ENCODE measurements around the gene AUTS2.

GRCh38 chr7:70210936-70211310 is 612.6 kb downstream of the AUTS2 start:
- TF ChIP-seq EZH2 (IDR thresholded peaks at IDR 0.05; ENCODE audit: insufficient read depth, poor library complexity, severe bottlenecking) (no peak), EZH2phosphoT487 (IDR thresholded peaks at IDR 0.05; ENCODE audit: insufficient read depth, low read depth) (no peak)

All from GM23248 (cell line).